WTC11 (cell line): ENCODE data around the gene GRAMD2B. TPM values are rescaled to one million over a fixed set of nuclear protein-coding genes. Genes with fewer than 3 reads are reported as not detected.

Source experiments
- ATAC-seq: fragments of 200-7000 bp; cut with Tn5 transposase; 2 replicates; pipeline ENCODE4 v1.10.0; 2021; ENCODE audit warnings: mild to moderate bottlenecking, moderate library complexity
- CTCF ChIA-PET: fragments of 300-600 bp; sonication (Branson Sonifier 250); formaldehyde crosslinking; loops from one replicate; lab custom pipeline; 2021; ENCODE audit warnings: antibody characterized with exemption; lab: Charles Lee
- POLR2A ChIA-PET: fragments of 350-600 bp; sonication (Branson Sonifier 250); formaldehyde crosslinking; loops from one replicate; lab custom pipeline; 2021; ENCODE audit warnings: antibody characterized with exemption; lab: Charles Lee
- DNase-seq: peaks from one replicate; pipeline ENCODE4 v3.0.0; 2021; ENCODE audit warnings: low spot score
- H3K27ac Mint-ChIP-seq: 2 replicates; pipeline ENCODE4 v1.8.0; 2021; ENCODE audit warnings: mixed read lengths
- H3K27me3 Mint-ChIP-seq: 2 replicates; pipeline ENCODE4 v1.8.0; 2021; ENCODE audit warnings: low read depth, mild to moderate bottlenecking, moderate library complexity, mixed read lengths
- H3K36me3 Mint-ChIP-seq: 2 replicates; pipeline ENCODE4 v1.8.0; 2021; ENCODE audit warnings: mixed read lengths
- H3K4me1 Mint-ChIP-seq: 2 replicates; pipeline ENCODE4 v1.8.0; 2022; ENCODE audit warnings: mixed read lengths
- H3K4me3 Mint-ChIP-seq: 2 replicates; pipeline ENCODE4 v1.8.0; 2021; ENCODE audit warnings: mild to moderate bottlenecking, moderate library complexity, mixed read lengths
- H3K9me3 Mint-ChIP-seq: 2 replicates; pipeline ENCODE4 v1.8.0; 2021; ENCODE audit warnings: mixed read lengths
- AR ChIP-seq: fragments of 250-450 bp; sonication (Bioruptor Pico); IDR thresholded peaks from 2 replicates; pipeline ENCODE4 v1.9.0; 2021; ENCODE audit warnings: mild to moderate bottlenecking
- ATF1 ChIP-seq: sonication (generic); formaldehyde crosslinking; IDR thresholded peaks from 2 replicates; pipeline ENCODE4 v1.8.1; 2023; ENCODE audit warnings: mild to moderate bottlenecking, moderate library complexity, missing genetic modification reagents
- ELF4 ChIP-seq: sonication (generic); formaldehyde crosslinking; IDR thresholded peaks from 2 replicates; pipeline ENCODE4 v1.8.1; 2022; ENCODE audit warnings: low read depth, mild to moderate bottlenecking, moderate library complexity, missing genetic modification reagents
- HMGXB4 ChIP-seq: sonication (generic); formaldehyde crosslinking; IDR thresholded peaks from 2 replicates; pipeline ENCODE4 v1.8.1; 2023; ENCODE audit warnings: mild to moderate bottlenecking, moderate library complexity, missing genetic modification reagents
- MXD4 ChIP-seq: fragments of 250-450 bp; sonication (Bioruptor Pico); IDR thresholded peaks from 2 replicates; pipeline ENCODE4 v1.8.0; 2021; ENCODE audit warnings: mild to moderate bottlenecking, moderate library complexity, borderline replicate concordance
- RORB ChIP-seq: fragments of 250-450 bp; sonication (Bioruptor Pico); IDR thresholded peaks from 2 replicates; pipeline ENCODE4 v1.9.0; 2021; ENCODE audit warnings: mild to moderate bottlenecking
- SMAD4 ChIP-seq: sonication (generic); formaldehyde crosslinking; IDR thresholded peaks from 2 replicates; pipeline ENCODE4 v1.8.0; 2022; ENCODE audit warnings: mild to moderate bottlenecking, missing genetic modification reagents
- TP53 ChIP-seq: sonication (generic); formaldehyde crosslinking; IDR thresholded peaks from 2 replicates; pipeline ENCODE4 v1.8.1; 2023; ENCODE audit warnings: mild to moderate bottlenecking, missing genetic modification reagents
- ZMAT4 ChIP-seq: fragments of 250-450 bp; sonication (Bioruptor Pico); IDR thresholded peaks from 2 replicates; pipeline ENCODE4 v1.9.0; 2021; ENCODE audit warnings: mild to moderate bottlenecking
- ZNF425 ChIP-seq: fragments of 250-450 bp; sonication (Bioruptor Pico); conservative IDR thresholded peaks from 2 replicates; pipeline ENCODE4 v1.9.0; 2021; ENCODE audit warnings: mild to moderate bottlenecking
- total RNA-seq: library from RNA; stranded (reverse); gene quantifications from 3 replicates; pipeline ENCODE4 v1.2.3, GENCODE V29; 2021
- TF ChIP-seq, protein P1 (sequence below): sonication (generic); formaldehyde crosslinking; conservative IDR thresholded peaks from 2 replicates; pipeline ENCODE4 v1.8.1; 2023; ENCODE audit warnings: mild to moderate bottlenecking, low read depth, missing genetic modification reagents, moderate library complexity
- TF ChIP-seq, protein P2 (sequence below): sonication (generic); formaldehyde crosslinking; IDR thresholded peaks from 2 replicates; pipeline ENCODE4 v1.8.0; 2022; ENCODE audit warnings: mild to moderate bottlenecking, missing genetic modification reagents
- TF ChIP-seq, protein P3 (sequence below): sonication (generic); formaldehyde crosslinking; IDR thresholded peaks from 2 replicates; pipeline ENCODE4 v1.8.0; 2023; ENCODE audit warnings: mild to moderate bottlenecking, missing genetic modification reagents
- TF ChIP-seq, protein P4 (sequence below): fragments of 250-450 bp; sonication (Bioruptor Pico); IDR thresholded peaks from 2 replicates; pipeline ENCODE4 v1.9.0; 2021; ENCODE audit warnings: moderate library complexity, mild to moderate bottlenecking, inconsistent platforms, borderline replicate concordance

The GRAMD2B gene
- total RNA-seq, 1 experiment from 2014 or later: 11.6 TPM

DNA sequence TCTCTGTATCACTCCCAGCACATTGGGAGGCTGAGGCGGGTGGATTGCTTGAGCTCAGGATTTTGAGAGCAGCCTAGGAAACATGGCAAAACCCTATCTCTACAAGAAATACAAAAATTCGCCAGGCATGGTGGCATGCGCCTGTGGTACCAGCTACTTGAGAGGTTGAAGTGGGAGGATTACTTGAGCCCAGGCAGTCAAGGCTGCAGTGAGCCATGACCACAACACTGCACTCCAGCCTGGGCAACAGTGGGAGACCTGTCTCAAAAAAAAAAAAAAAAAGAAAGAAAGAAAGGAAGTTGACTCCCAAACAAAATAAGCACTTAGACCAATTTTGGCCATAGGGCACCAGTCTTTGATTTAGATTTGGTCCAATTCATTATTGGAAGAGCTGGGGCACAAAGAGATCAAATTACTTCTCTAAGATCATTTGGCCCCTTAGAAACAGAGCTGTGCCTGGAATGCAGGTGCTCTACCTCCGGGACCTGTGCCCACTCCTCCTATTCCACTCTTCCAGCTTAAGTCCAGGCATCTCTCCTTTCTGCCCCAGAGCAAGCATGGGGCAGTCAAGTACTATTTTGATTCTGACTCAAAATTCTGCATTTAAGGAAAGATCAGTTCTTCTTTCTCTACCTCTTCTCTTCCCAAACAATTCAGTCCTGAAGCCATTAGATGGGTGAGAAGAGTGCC is 112.8 kb downstream of the GRAMD2B start (continued):
- TF ChIP-seq, protein P1, sequence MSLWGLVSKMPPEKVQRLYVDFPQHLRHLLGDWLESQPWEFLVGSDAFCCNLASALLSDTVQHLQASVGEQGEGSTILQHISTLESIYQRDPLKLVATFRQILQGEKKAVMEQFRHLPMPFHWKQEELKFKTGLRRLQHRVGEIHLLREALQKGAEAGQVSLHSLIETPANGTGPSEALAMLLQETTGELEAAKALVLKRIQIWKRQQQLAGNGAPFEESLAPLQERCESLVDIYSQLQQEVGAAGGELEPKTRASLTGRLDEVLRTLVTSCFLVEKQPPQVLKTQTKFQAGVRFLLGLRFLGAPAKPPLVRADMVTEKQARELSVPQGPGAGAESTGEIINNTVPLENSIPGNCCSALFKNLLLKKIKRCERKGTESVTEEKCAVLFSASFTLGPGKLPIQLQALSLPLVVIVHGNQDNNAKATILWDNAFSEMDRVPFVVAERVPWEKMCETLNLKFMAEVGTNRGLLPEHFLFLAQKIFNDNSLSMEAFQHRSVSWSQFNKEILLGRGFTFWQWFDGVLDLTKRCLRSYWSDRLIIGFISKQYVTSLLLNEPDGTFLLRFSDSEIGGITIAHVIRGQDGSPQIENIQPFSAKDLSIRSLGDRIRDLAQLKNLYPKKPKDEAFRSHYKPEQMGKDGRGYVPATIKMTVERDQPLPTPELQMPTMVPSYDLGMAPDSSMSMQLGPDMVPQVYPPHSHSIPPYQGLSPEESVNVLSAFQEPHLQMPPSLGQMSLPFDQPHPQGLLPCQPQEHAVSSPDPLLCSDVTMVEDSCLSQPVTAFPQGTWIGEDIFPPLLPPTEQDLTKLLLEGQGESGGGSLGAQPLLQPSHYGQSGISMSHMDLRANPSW (CRISPR knock-in tag): no peak
- no peak for TF ChIP-seq ZNF425 (CRISPR knock-in tag)

- H3K36me3 Mint-ChIP-seq: no peaks in the 10 kb centered on the region
- POLR2A ChIA-PET: no interaction called here
- no peak overlapping the region for H3K4me3 Mint-ChIP-seq
- ATAC-seq (no peak), DNase-seq (no peak)
- H3K9me3 Mint-ChIP-seq: peaks cover 11% of the 10 kb centered on the region
- no peak for TF ChIP-seq ZMAT4 (CRISPR knock-in tag)
- no peak for TF ChIP-seq TP53 (CRISPR knock-in tag)
- no peak for TF ChIP-seq SMAD4 (CRISPR knock-in tag)
- TF ChIP-seq RORB (CRISPR knock-in tag): no peak
- TF ChIP-seq AR (CRISPR knock-in tag): no peak
- no peak for TF ChIP-seq ZNF425 (CRISPR knock-in tag)
- TF ChIP-seq ATF1 (CRISPR knock-in tag): no peak
- TF ChIP-seq, protein P2, sequence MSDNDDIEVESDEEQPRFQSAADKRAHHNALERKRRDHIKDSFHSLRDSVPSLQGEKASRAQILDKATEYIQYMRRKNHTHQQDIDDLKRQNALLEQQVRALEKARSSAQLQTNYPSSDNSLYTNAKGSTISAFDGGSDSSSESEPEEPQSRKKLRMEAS: no peak
- TF ChIP-seq MXD4: no peak
- TF ChIP-seq ELF4: no peak
- TF ChIP-seq, protein P3, sequence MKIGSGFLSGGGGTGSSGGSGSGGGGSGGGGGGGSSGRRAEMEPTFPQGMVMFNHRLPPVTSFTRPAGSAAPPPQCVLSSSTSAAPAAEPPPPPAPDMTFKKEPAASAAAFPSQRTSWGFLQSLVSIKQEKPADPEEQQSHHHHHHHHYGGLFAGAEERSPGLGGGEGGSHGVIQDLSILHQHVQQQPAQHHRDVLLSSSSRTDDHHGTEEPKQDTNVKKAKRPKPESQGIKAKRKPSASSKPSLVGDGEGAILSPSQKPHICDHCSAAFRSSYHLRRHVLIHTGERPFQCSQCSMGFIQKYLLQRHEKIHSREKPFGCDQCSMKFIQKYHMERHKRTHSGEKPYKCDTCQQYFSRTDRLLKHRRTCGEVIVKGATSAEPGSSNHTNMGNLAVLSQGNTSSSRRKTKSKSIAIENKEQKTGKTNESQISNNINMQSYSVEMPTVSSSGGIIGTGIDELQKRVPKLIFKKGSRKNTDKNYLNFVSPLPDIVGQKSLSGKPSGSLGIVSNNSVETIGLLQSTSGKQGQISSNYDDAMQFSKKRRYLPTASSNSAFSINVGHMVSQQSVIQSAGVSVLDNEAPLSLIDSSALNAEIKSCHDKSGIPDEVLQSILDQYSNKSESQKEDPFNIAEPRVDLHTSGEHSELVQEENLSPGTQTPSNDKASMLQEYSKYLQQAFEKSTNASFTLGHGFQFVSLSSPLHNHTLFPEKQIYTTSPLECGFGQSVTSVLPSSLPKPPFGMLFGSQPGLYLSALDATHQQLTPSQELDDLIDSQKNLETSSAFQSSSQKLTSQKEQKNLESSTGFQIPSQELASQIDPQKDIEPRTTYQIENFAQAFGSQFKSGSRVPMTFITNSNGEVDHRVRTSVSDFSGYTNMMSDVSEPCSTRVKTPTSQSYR: no peak
- no peak for TF ChIP-seq HMGXB4
- TF ChIP-seq, protein P4, sequence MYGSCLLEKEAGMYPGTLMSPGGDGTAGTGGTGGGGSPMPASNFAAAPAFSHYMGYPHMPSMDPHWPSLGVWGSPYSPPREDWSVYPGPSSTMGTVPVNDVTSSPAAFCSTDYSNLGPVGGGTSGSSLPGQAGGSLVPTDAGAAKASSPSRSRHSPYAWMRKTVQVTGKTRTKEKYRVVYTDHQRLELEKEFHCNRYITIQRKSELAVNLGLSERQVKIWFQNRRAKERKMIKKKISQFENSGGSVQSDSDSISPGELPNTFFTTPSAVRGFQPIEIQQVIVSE (CRISPR knock-in tag): no peak
- no peaks in the 10 kb centered on the region for H3K27me3 Mint-ChIP-seq
- peaks cover 7% of the 10 kb centered on the region for H3K4me1 Mint-ChIP-seq
- H3K27ac Mint-ChIP-seq: no peak overlapping the region
- CTCF ChIA-PET: interaction anchor here (2.0 kb wide), 1 partner anchor 37 kb away, joined by 8 read pairs; no protein-coding TSS in a partner anchor
These were observed 113.7 kb downstream of the GRAMD2B start for GRCh38 chr5:126536874-126537273.
